HL-60 (cell line): ENCODE data around the gene SERPINA3.
"Not testable (repeated sequence)": the region's sequence is repeated elsewhere in the genome, so short reads cannot be mapped to it uniquely, and the experiment has no call there.

Experiments used
- DNase-seq, 2 experiments: peaks; one replicate each; pipeline ENCODE4 v3.0.0-alpha.2; 2010 to 2020; ENCODE audit warnings: low read depth in 1 of 2, low spot score in 1 of 2
- H3K27ac ChIP-seq: fragments of 250-450 bp; sonication (Bioruptor Pico); replicated peaks from 2 replicates; pipeline ENCODE4 v1.5.1; 2020; ENCODE audit warnings: mild to moderate bottlenecking, moderate library complexity
- H3K27me3 ChIP-seq: fragments of 250-450 bp; sonication (Bioruptor Pico); 2 replicates; pipeline ENCODE4 v1.5.1; 2021; ENCODE audit warnings: mild to moderate bottlenecking, moderate library complexity; ENCODE audit not compliant: insufficient read depth, poor library complexity, severe bottlenecking
- H3K4me3 ChIP-seq: replicated peaks from 2 replicates; pipeline ENCODE4 v1.5.1; 2011; ENCODE audit warnings: mild to moderate bottlenecking, control low read depth, low read length; ENCODE audit not compliant: insufficient read depth
- CTCF ChIP-seq: IDR thresholded peaks from one replicate; pipeline ENCODE4 v1.5.1; 2011; ENCODE audit warnings: low read length, control low read depth, inconsistent platforms; ENCODE audit not compliant: insufficient read depth
- GABPA ChIP-seq: IDR thresholded peaks from 2 replicates; pipeline ENCODE4 v1.6.1; 2012; ENCODE audit warnings: low read depth
- POLR2AphosphoS5 ChIP-seq: IDR thresholded peaks from 2 replicates; pipeline ENCODE4 v1.6.1; 2012; ENCODE audit warnings: low read depth
- SPI1 ChIP-seq: IDR thresholded peaks from 2 replicates; pipeline ENCODE4 v1.6.1; 2012; ENCODE audit warnings: low read depth, mild to moderate bottlenecking, borderline replicate concordance
- TF ChIP-seq, protein P1 (sequence below): IDR thresholded peaks from 2 replicates; pipeline ENCODE4 v1.6.1; 2012; ENCODE audit warnings: low read depth; ENCODE audit not compliant: insufficient replicate concordance

SERPINA3 gene

GRCh38 chr14:94574336-94574735, 37.9 kb upstream of the SERPINA3 start:
- no peaks in the 10 kb centered on the region for H3K27me3 ChIP-seq
- TF ChIP-seq, protein P1, sequence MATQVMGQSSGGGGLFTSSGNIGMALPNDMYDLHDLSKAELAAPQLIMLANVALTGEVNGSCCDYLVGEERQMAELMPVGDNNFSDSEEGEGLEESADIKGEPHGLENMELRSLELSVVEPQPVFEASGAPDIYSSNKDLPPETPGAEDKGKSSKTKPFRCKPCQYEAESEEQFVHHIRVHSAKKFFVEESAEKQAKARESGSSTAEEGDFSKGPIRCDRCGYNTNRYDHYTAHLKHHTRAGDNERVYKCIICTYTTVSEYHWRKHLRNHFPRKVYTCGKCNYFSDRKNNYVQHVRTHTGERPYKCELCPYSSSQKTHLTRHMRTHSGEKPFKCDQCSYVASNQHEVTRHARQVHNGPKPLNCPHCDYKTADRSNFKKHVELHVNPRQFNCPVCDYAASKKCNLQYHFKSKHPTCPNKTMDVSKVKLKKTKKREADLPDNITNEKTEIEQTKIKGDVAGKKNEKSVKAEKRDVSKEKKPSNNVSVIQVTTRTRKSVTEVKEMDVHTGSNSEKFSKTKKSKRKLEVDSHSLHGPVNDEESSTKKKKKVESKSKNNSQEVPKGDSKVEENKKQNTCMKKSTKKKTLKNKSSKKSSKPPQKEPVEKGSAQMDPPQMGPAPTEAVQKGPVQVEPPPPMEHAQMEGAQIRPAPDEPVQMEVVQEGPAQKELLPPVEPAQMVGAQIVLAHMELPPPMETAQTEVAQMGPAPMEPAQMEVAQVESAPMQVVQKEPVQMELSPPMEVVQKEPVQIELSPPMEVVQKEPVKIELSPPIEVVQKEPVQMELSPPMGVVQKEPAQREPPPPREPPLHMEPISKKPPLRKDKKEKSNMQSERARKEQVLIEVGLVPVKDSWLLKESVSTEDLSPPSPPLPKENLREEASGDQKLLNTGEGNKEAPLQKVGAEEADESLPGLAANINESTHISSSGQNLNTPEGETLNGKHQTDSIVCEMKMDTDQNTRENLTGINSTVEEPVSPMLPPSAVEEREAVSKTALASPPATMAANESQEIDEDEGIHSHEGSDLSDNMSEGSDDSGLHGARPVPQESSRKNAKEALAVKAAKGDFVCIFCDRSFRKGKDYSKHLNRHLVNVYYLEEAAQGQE, result no peak
- no peak overlapping the region for H3K4me3 ChIP-seq

GRCh38 chr14:94575730-94576585, 36.2 kb upstream of the SERPINA3 start:
- Histone ChIP-seq H3K4me3 (no peak overlapping the region), H3K27me3 (no peaks in the 10 kb centered on the region), H3K27ac (no peak overlapping the region)
- no peak for DNase-seq
- TF ChIP-seq, protein P1, result no peak
- TF ChIP-seq CTCF (no peak), POLR2AphosphoS5 (no peak), SPI1 (no peak), GABPA (no peak)

More at GRCh38 chr14:94574336-94574735, 37.9 kb upstream of the SERPINA3 start:
- no peak for DNase-seq
- no peak overlapping the region for H3K27ac ChIP-seq

GRCh38 chr14:94577472-94577871, 34.7 kb upstream of the SERPINA3 start:
- not testable (repeated sequence) for H3K27ac ChIP-seq, H3K4me3 ChIP-seq, H3K27me3 ChIP-seq, DNase-seq

DNA sequence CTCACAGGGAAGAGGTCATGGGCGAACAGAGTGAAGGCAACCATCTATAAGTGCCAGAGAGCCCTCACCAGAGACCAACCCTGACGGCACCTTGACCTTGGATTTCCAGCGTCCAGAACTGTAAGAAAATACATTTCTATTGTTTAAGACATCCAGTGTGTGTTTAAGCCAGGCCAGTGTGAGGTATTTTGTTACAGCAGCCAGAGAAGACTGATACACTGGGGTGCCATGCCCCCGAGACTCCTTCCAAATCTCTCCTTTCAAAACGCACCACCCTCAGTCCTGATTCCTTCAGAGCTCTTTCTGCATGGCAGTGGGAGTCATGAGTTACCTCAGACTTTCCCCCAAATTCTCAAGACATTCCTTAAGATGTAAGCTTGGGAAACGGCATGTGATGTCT, 33.5 kb upstream of the SERPINA3 start:
- TF ChIP-seq, protein P1, result no peak
- TF ChIP-seq GABPA (no peak), CTCF (no peak), POLR2AphosphoS5 (no peak), SPI1 (no peak)
- Histone ChIP-seq H3K27me3 (no peaks in the 10 kb centered on the region), H3K4me3 (no peak overlapping the region)

More for the DNA sequence above, 33.5 kb upstream of the SERPINA3 start:
- DNase-seq, result no peak
- H3K27ac ChIP-seq, result no peak overlapping the region
